HG03442 (cell line): ENCODE data around the gene DNASE1L1.
A peak's percentile ranks its signal among the peaks of the same experiment; 100 is the strongest.

Experiments
- ATAC-seq: cut with Tn5 transposase; IDR thresholded peaks from one replicate; pipeline ENCODE4 v1.9.1; 2021; ENCODE audit warnings: mild to moderate bottlenecking, moderate library complexity; ENCODE audit not compliant: unreplicated experiment

Gene DNASE1L1, protein sequence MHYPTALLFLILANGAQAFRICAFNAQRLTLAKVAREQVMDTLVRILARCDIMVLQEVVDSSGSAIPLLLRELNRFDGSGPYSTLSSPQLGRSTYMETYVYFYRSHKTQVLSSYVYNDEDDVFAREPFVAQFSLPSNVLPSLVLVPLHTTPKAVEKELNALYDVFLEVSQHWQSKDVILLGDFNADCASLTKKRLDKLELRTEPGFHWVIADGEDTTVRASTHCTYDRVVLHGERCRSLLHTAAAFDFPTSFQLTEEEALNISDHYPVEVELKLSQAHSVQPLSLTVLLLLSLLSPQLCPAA

DNA sequence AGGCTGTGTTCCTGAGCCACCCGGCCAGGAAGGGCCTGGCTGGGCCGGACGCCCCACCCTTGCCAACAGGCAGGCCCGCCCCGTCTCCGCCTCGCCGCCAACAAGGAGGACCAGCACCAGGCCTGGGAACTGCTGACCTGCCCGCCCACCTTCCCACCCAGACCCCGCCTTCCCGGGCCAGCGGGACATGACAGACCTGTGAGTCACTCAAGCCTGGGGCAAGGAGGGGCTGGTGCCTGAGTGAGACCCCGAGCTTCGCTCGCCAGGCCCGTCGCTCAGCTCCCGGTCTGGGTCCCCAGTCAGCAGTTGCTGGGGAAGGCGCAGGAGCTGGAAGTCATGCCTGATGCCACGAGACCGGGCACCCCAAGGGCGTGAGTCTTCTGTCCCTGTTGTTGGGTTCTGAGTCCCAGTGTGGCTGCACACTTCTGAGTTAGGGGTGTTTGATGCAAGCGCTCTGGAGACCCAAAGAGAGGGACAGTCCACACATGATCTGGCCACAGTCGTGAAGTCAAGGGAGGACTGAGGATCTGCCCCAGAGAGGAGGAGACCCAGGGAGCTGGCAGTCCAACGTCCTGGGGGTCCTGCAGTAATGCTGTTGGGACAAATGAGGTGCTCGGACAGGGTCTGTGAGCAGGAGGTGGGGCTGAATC, at the start of gene DNASE1L1:
Gene DNASE1L1, minus strand, starts transcription at position 33 of the 650 bp plus-strand sequence. CDS start 3,686 bp downstream, outside the sequence.
- peak; percentile 39 for ATAC-seq

DNA sequence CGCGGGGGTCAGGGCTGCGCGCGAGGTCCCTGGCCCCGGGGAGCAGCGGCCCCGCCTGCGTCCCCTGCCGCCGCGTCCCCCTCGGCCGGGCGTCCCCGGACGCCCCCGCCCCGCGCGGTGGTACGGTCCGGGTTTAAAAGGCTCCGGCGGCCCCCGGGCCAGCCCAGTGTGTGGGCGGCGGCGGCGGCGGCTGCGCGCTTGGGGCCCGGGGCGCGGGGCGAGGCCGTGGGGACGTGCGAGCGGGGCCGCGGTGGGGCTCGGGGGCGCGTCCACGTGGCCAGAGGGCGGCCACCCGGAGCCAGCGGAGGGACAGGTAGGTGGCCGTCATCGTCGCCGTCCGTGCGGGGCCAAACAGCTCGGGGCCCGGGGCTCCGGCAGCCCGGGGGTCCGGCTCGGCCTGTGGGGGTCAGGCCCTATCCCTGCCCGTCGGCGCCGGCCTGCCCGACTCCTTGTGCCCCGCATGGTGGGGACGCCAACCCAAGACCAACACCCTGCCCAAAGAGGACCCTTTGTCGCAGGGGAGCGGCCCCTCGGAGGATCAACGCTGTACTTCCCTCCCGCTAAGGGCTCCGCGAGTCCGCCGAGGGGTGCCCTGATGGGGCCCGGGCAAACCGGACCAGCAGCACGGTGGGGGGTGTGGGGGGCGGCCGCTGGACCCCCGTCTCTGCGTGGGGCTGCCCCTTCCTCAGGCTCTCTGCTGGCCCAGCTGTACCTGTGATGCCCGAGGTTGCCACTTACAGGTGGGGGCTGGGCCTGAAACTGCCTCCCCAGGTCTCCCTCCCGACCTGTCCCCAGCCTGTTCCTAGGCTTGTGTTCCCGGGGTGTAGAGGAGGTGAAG, 49.3 kb upstream of the DNASE1L1 start, which contains the start of gene PLXNA3:
Gene PLXNA3, plus strand, starts transcription at position 166 of the 838 bp plus-strand sequence. CDS start 1,903 bp downstream, outside the sequence.
- ATAC-seq, result peak; percentile 56

DNA sequence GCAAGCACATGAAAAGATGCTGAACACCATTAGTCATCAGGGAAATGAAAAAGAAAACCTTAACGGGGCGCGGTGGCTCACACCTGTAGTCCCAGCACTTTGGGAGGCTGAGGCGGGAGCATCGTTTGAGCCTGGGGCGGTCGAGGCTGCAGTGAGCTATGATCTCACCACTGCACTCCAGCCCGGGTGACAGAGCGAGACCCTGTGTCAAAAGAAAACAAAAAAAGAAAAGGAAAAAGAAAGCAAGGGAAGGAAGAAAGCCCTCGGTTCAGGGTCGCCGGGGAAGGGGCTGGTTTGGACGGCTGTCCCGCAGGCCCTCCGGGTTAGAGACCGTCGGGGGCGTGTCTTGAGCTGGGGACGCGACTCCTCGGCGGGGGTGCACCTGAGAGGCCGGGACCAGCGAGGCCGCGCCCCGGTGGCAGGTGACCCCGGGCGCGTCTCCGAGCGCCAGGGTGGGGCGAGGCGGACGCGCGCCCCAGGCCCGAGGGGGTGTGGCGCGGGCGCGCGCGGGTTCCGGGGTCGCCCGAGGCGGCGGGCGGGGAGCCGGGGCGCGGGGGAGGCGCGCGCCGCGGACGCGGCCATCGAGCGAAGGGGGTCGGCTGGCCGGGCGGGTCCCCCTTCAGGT, 48.5 kb upstream of the DNASE1L1 start:
- ATAC-seq, result peak; percentile 34

DNA sequence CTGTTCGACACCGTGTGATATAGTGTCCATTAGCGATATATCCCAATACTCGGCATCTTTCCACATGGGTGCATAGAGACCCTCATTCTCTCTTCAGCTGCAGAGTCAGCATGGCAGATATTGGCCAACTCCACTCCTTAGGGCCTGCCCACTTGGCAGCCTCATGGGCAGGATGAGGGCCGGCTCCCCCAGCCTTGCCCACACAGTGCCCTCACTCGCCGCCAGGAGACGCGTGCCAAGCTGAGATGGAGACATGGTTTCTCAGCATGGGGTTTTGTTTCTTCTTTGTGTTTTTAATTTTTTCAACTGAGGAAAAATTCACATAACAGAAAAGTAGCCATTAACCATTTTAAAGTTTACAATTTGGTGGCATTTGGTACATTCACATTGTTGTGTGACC, 43.8 kb upstream of the DNASE1L1 start:
- no peak for ATAC-seq

DNA sequence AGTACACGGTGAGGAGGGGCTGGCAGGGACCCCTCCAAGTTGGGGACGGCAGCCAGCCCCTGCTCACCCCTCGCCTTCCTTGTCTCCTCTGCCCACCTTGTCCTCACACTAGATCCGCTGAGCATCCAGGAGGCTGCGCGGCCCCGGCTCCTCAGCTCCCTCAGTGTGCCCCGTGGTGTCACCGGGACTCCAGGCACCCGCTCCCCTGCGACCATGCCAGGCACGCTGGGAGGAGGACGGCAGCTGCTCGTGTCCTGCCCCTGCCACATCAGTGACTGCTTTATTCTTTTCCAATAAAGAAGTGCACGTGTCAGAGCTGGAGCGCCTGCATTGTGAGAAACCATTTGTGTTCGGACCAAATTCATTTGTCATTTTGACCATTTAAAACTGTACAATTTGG, 41.3 kb upstream of the DNASE1L1 start:
- no peak for ATAC-seq

DNA sequence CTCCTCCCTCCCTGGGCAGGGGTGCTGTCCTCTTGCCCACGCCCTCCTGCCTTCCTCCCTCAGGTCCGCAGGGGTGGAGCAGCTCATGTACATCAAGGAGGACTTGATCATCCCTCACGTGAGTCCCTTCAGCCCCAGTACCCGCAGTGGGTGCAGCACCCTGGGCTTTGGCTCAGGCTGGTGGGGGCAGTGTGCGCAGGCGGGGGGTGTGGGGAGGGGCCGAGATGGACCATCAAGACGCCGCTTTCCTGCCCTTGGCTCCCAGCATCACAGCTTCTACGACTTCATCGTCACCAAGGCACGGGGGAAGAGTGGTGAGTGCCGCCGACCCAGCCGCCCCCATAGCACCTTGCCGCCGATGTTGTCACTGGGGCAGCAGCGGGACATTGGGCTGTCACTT, 40.6 kb upstream of the DNASE1L1 start:
- no peak for ATAC-seq

DNA sequence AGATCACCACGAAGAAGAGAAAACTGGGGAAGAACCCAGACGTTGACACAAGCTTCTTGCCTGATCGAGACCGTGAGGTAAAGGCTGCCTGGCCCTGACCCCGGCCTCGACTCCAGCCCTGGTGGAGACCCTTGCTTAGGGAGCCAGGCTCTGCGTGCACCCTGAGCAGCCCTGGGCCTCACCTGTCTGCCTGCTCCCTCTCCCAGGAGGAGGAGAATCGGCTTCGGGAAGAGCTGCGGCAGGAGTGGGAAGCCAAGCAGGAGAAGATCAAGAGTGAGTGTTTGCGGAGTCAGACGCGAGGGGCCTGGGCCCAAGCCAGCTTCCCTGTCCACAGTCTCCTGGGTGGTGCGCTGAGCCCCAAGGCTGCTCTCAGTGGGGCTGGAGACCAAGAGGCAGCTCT, 39.4 kb upstream of the DNASE1L1 start:
- no peak for ATAC-seq

DNA sequence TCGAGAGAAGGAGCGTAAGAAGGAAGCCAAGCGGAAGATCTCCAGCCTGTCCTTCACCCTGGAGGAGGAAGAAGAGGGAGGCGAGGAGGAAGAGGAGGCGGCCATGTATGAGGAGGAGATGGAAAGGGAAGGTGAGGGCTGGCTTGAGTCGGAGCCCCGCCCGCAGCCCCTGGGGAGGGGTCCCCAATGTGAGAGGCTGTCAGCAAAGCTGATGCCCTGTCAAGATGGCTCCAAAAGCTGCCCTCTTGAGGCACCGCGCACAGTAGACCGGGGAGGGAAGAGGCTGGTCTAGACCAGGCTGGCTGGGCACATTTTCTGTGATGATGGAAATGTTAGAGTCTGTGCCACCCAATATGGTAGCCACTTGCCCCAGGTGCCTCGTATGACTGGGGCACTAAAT, 37.4 kb upstream of the DNASE1L1 start:
- ATAC-seq, result no peak

DNA sequence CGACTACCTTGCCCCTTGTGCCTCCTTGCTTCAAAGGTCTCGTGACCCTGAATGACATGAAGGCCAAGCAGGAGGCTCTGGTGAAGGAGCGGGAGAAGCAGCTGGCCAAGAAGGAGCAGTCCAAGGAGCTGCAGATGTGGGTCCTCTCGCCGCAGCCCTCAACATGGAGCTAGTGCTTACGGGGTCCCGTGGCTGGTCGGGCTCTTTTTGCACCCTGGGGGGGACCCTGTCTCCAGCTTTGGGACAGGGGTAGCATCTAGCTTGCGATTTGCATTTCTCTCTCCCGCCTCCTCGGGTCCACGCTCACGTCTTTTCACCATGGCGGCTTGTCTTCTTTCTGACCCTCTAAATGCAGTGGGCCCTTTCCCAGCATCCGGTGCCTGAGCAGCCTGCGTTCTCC, 36.7 kb upstream of the DNASE1L1 start:
- ATAC-seq, result no peak

DNA sequence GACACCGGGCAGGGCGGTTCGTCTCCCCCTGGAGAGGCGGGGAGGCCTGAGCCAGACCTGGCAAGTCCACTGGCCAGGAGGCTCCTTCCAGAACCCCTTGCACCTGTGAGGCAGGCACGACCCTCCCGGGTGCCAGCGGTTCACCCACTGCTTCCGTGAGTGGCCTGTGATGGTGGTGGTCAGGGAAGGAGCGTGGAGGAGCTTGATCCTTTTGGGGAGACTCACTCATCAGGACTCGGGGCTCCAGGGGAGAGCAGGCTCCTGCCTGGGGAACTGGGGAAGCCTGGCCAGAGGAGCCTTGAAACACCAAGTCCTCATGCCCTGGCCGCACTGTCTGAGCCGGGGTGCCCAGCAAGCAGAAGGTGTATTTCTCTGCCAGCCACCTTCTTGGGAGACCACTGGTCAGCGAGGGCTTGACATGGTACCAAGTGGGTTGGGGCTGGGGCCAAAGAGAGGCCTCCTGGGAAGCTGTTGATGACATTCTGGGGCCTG, 35.7 kb upstream of the DNASE1L1 start:
- ATAC-seq, result no peak

DNA sequence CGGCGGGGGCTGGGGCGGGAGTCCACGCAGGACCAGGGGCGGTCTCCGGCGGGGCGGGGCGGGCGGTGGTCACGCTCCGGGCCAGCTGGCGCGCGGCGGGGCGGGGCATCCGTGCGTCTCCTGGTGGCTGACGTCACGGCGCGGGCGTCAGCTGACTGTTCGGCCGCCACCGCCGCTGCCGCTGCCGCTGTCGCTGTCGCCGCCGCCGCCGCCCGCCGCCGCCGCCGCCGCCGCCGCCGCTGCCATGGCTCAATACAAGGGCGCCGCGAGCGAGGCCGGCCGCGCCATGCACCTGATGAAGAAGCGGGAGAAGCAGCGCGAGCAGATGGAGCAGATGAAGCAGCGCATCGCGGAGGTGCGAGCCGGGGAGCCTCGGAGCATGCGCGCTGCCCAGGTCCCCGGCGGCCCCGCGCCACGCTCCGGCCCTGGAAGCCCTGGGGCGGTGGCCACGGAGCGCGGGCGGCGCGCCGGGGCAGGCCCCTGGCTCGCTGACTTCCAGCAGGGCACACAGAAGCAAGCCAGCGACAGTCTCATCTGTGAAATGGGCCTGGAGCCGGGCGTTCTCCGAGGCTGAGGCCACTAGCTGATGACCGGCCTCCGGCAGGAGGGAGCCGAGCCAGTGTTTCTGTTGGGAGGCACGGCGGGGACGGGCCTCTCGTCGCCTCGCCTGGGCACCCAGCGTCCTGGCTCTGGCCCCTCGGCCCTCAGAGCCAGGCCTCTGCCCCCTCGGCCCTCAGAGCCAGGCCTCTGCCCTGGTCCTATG, 35.1 kb upstream of the DNASE1L1 start, which contains the start of gene FAM50A:
Gene FAM50A, plus strand, starts transcription at position 150 of the 763 bp plus-strand sequence. Its CDS starts 95 bp downstream, at position 245.
- peak; percentile 79 for ATAC-seq

DNA sequence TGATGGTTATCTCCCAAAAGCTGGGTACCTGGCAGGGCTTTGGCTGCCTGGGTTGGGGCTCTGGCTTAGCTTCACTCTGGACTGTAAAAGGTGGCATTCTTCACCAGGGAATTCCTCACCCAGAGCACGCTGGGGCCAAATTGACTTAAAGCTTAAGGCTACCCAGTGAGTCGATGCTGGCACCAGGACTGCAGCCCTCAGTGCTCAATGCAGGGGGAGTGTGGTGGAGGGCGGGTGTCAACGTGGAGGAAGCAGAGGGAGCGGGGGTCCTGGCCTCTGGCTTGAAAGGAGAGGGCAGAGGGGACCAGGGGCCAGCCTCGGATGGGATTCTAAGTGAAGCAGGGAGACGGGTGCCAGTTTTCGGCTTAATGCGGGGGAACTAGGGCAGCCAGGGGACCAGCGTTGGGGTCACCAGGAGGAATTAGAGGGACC, 34.4 kb upstream of the DNASE1L1 start:
- no peak for ATAC-seq

DNA sequence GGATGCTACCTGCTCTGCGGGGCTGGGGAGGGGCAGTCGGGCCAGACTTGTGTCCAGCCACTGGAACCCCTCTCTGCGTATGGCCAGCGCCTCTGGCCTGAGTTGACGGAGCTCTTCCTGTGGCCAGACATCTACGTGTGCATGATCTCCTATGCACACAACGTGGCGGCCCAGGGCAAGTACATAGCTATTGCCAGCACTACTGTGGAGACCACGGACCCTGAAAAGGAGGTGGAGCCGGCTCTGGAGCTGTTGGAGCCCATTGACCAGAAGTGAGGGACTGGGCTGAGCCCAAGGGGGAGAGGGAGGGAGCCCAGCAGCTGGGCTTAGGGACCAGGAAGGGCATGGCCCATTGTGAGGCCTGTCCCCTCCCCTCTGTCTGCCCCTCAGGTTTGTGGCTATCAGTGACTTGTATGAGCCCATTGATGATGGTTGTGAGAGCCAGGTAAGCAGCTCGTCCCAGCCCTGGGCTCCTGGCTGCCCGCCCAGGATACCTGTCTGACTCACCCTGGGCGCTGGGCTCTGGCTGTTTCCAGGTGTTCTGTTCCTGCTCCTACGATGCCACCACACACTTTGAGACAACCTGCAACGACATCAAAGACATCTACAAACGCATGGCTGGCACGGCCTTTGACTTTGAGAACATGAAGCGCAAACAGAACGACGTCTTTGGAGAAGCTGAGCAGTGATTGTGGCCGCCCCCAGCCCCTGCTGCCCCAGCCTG, 33.1 kb upstream of the DNASE1L1 start:
- ATAC-seq, result no peak

DNA sequence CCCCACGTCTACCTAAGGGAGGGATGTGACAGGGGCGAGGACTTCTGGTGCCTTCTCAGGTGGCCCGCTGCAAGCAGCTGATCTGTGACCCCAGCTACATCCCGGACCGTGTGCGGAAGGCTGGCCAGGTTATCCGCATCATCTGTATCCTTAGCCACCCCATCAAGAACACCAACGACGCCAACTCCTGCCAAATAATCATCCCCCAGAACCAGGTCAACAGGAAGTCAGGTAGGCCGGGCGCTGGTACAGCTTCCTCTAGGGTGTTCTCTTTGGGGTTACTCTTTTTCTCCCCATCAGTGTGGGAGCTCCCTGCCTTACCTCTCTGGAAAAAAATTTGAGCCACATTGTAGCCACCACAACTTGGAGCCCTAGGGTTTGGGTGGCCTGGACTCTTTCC, 32.5 kb upstream of the DNASE1L1 start:
- no peak for ATAC-seq

DNA sequence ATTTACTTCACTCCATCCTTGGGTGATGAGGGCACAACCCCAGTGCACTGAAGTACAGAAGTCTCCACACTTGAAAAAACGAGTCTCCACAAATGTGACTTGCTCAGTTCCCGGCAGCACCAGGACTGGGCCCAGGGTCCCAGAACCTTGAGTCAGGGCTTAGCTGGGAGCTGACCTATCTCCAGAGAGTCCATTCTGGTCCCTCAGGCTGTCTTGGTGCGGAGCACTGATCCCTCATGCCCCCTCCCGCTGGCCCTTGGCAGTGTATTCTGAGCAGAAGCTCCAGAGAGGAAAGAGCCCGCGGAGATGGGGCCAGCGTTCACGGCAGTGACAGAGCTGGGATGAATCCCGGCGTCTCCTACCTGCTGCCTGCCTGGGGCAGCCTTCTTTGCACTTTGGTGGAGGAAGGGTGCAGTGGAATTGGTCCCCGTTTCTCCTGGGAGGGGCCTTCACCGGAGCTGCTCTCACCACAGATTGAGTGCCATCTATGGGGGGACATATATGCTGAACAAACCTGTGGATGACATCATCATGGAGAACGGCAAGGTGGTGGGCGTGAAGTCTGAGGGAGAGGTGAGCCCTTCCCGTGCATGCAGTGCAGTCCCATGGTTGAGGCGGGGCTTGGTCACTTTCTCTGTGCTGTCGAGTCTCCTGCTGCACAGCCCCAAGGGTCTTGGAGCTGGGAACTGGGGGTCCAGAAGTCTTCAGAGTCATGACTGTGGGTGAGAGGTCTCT, 31.7 kb upstream of the DNASE1L1 start:
- ATAC-seq, result no peak

DNA sequence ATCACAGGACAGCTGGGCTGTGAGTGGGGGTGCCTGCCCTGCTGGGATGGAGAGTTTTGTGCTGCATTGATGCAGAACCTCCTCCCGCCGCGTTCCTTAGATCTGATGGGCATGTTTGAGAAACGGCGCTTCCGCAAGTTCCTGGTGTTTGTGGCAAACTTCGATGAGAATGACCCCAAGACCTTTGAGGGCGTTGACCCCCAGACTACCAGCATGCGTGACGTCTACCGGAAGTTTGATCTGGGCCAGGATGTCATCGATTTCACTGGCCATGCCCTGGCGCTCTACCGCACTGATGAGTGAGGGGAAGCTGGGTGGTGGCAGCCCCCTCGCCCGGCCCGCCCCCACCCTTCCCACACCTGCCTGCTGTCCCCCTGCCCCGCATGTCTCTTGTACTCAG, 30.8 kb upstream of the DNASE1L1 start:
- ATAC-seq, result no peak

DNA sequence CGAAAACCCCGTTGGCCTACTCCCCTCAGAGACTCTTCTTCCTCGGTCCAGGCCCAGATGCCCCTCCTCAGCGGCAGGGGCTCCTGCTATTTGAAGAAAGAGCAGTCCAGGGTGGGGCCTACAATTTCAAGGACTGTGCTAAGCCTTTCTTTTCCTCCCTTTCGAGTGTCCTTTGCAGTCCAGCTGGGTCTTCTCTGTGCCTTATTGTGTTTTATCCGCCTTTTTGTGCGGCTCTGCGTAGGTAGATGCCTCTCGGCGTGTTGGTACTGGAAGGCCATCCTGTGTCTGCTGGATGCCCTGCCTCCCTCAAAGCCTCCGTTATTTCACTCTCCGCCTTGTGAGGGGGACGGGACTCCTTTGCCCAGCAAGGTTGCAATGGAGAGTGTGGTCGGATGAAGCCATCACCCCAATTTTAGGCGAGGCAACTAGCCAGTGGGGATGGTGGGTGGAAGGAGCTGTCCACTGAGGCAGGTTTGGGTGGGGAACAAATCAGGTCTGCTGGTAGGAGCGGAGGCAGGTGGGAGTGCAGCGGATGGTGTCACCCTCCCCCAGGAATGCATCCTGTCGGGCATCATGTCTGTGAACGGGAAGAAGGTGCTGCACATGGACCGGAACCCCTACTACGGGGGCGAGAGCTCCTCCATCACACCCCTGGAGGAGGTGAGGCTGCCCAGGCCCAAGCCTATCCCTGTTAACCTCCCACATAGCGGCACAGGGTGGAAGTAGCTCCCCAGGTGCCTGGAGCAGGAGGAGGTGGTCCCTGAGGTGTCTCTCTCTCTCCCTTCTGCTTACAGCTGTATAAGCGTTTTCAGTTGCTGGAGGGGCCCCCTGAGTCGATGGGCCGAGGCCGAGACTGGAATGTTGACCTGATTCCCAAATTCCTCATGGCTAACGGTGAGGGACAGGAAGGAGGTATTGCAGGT, 29.2 kb upstream of the DNASE1L1 start:
- no peak for ATAC-seq
